H9 (cell line): ENCODE measurements around the gene TMEM119. TPM values are rescaled to one million over a fixed set of nuclear protein-coding genes. Genes with fewer than 3 reads are reported as not detected.

ENCODE experiments used
- DNase-seq: peaks from one replicate; pipeline ENCODE4 v3.0.0-alpha.2; 2017
- H2AFZ ChIP-seq: one replicate; pipeline ENCODE4 v1.6.1; 2013; ENCODE audit warnings: mild to moderate bottlenecking, low read length, control low read depth, moderate library complexity
- H2AK5ac ChIP-seq: 2 replicates; pipeline ENCODE4 v1.6.1; 2013; ENCODE audit warnings: low read length, control low read depth, mixed read lengths; ENCODE audit not compliant: insufficient read length
- H2BK120ac ChIP-seq: one replicate; pipeline ENCODE4 v1.6.1; 2013; ENCODE audit warnings: low read depth, mild to moderate bottlenecking, low read length, control low read depth, inconsistent platforms; ENCODE audit not compliant: poor library complexity, severe bottlenecking
- H2BK12ac ChIP-seq: 2 replicates; pipeline ENCODE4 v1.6.1; 2013; ENCODE audit warnings: low read length, control low read depth, mixed read lengths, low read depth; ENCODE audit not compliant: insufficient read length
- H2BK15ac ChIP-seq: 2 replicates; pipeline ENCODE4 v1.6.1; 2013; ENCODE audit warnings: low read depth, low read length, control low read depth
- H2BK20ac ChIP-seq: one replicate; pipeline ENCODE4 v1.6.1; 2013; ENCODE audit warnings: low read depth, mild to moderate bottlenecking, low read length, control low read depth, inconsistent platforms; ENCODE audit not compliant: poor library complexity, severe bottlenecking
- H2BK5ac ChIP-seq: 2 replicates; pipeline ENCODE4 v1.6.1; 2013; ENCODE audit warnings: low read length, control low read depth, mixed read lengths; ENCODE audit not compliant: insufficient read length
- H3K14ac ChIP-seq: 2 replicates; pipeline ENCODE4 v1.6.1; 2013; ENCODE audit warnings: low read length, control low read depth; ENCODE audit not compliant: insufficient read depth
- H3K18ac ChIP-seq: 2 replicates; pipeline ENCODE4 v1.6.1; 2013; ENCODE audit warnings: low read depth, mild to moderate bottlenecking, mixed read lengths, low read length, control low read depth; ENCODE audit not compliant: insufficient read length
- H3K23ac ChIP-seq: 2 replicates; pipeline ENCODE4 v1.6.1; 2013; ENCODE audit warnings: low read length, control low read depth, mixed read lengths, low read depth; ENCODE audit not compliant: insufficient read length
- H3K23me2 ChIP-seq: 2 replicates; pipeline ENCODE4 v1.6.1; 2013; ENCODE audit warnings: low read depth, mild to moderate bottlenecking, mixed read lengths, low read length, control low read depth; ENCODE audit not compliant: insufficient read length, poor library complexity, severe bottlenecking
- H3K27ac ChIP-seq: 2 replicates; pipeline ENCODE4 v1.5.1; 2013; ENCODE audit warnings: low read length, control low read depth, mixed read lengths, low read depth; ENCODE audit not compliant: insufficient read length
- H3K27me3 ChIP-seq: 2 replicates; pipeline ENCODE4 v1.6.1; 2013; ENCODE audit warnings: low read length, control low read depth, inconsistent platforms; ENCODE audit not compliant: insufficient read depth
- H3K4ac ChIP-seq: 2 replicates; pipeline ENCODE4 v1.6.1; 2013; ENCODE audit warnings: low read depth, mild to moderate bottlenecking, control low read depth, inconsistent platforms, low read length, moderate library complexity
- H3K4me1 ChIP-seq: 2 replicates; pipeline ENCODE4 v1.6.1; 2013; ENCODE audit warnings: low read length, control low read depth, inconsistent platforms; ENCODE audit not compliant: insufficient read depth
- H3K4me2 ChIP-seq: 2 replicates; pipeline ENCODE4 v1.6.1; 2013; ENCODE audit warnings: low read length, control low read depth, mixed read lengths; ENCODE audit not compliant: insufficient read length, insufficient read depth
- H3K56ac ChIP-seq: 2 replicates; pipeline ENCODE4 v1.6.1; 2013; ENCODE audit warnings: low read depth, mild to moderate bottlenecking, mixed read lengths, low read length, control low read depth; ENCODE audit not compliant: insufficient read length
- H3K79me1 ChIP-seq: 2 replicates; pipeline ENCODE4 v1.6.1; 2013; ENCODE audit warnings: low read depth, mild to moderate bottlenecking, moderate library complexity, low read length, control low read depth, inconsistent platforms; ENCODE audit not compliant: insufficient read depth, poor library complexity, severe bottlenecking
- H3K79me2 ChIP-seq: 2 replicates; pipeline ENCODE4 v1.6.1; 2013; ENCODE audit warnings: low read length, control low read depth, inconsistent platforms; ENCODE audit not compliant: insufficient read depth
- H3K9ac ChIP-seq: 2 replicates; pipeline ENCODE4 v1.6.1; 2013; ENCODE audit warnings: low read length, control low read depth, mixed read lengths; ENCODE audit not compliant: insufficient read length; ENCODE audit errors: extremely low read depth
- H3K9me3 ChIP-seq: one replicate; pipeline ENCODE4 v1.6.1; 2013; ENCODE audit warnings: low read depth, low read length, inconsistent platforms; ENCODE audit not compliant: control insufficient read depth
- H3T11ph ChIP-seq: one replicate; pipeline ENCODE4 v1.6.1; 2013; ENCODE audit warnings: mild to moderate bottlenecking, low read length, control low read depth, inconsistent platforms
- H4K20me1 ChIP-seq: one replicate; pipeline ENCODE4 v1.6.1; 2013; ENCODE audit not compliant: control insufficient read depth, insufficient read length, insufficient read depth
- H4K5ac ChIP-seq: 2 replicates; pipeline ENCODE4 v1.6.1; 2013; ENCODE audit warnings: low read depth, mild to moderate bottlenecking, mixed read lengths, low read length, control low read depth; ENCODE audit not compliant: insufficient read length
- H4K8ac ChIP-seq: replicated peaks from 2 replicates; pipeline ENCODE4 v1.6.1; 2013; ENCODE audit warnings: low read length, control low read depth, mixed read lengths, low read depth; ENCODE audit not compliant: insufficient read length
- H4K91ac ChIP-seq: 2 replicates; pipeline ENCODE4 v1.6.1; 2013; ENCODE audit warnings: low read depth, mild to moderate bottlenecking, moderate library complexity, mixed read lengths, low read length, control low read depth; ENCODE audit not compliant: insufficient read length
- H3K27ac Mint-ChIP-seq, 3 experiments: 2 replicates in 2 of 3; 3 replicates in 1 of 3; pipeline ENCODE4 v1.8.0; 2020 to 2021; ENCODE audit warnings: mixed read lengths in 3 of 3, mild to moderate bottlenecking in 1 of 3, moderate library complexity in 1 of 3
- H3K27me3 Mint-ChIP-seq: 2 replicates; pipeline ENCODE4 v1.8.0; 2021; ENCODE audit warnings: low read depth, mild to moderate bottlenecking, moderate library complexity, mixed read lengths
- H3K36me3 Mint-ChIP-seq, 3 experiments: 2 replicates in 2 of 3; 3 replicates in 1 of 3; pipeline ENCODE4 v1.8.0; 2020 to 2021; ENCODE audit warnings: low read depth in 3 of 3, mixed read lengths in 3 of 3; ENCODE audit not compliant: insufficient read depth in 1 of 3
- H3K4me1 Mint-ChIP-seq, 2 experiments: 2 replicates each; pipeline ENCODE4 v1.8.0; 2020; ENCODE audit warnings: mixed read lengths in 2 of 2
- H3K4me3 Mint-ChIP-seq, 2 experiments: 2 replicates in 1 of 2; 3 replicates in 1 of 2; pipeline ENCODE4 v1.8.0; 2020 to 2021; ENCODE audit warnings: mild to moderate bottlenecking in 2 of 2, mixed read lengths in 2 of 2, moderate library complexity in 1 of 2
- H3K9me3 Mint-ChIP-seq, 2 experiments: 2 replicates in 1 of 2; 3 replicates in 1 of 2; pipeline ENCODE4 v1.8.0; 2020; ENCODE audit warnings: mild to moderate bottlenecking in 2 of 2, mixed read lengths in 2 of 2, moderate library complexity in 1 of 2
- WGBS: extraction: QIAGEN DNeasy Blood & Tissue Kit; methylation state at CpG from one replicate; pipeline ENCODE4 v1.1.7; 2013; ENCODE audit warnings: missing lambda C conversion rate, low lambda C conversion rate, mixed read lengths; ENCODE audit not compliant: insufficient read length; ENCODE audit errors: extremely low coverage; 5-methylcytosine and 5-hydroxymethylcytosine counted together
- total RNA-seq: library from RNA; stranded (reverse); gene quantifications from 2 replicates; pipeline ENCODE4 v1.2.1, GENCODE V29; 2021
- TF ChIP-seq, protein P1 (sequence below): fragments of 200-600 bp; sonication (generic); conservative IDR thresholded peaks from 3 replicates; pipeline ENCODE4 v1.8.0; 2021; ENCODE audit warnings: antibody characterized with exemption, mild to moderate bottlenecking

Gene TMEM119
- total RNA-seq, 1 experiment from 2014 or later: not detected

GRCh38 chr12:108551535-108551934 is 46.3 kb downstream of the TMEM119 start:
- no CpG with 5 or more reads among the region's 5 CpGs for WGBS
- Histone ChIP-seq H2AFZ (no peak overlapping the region), H3K14ac (no peak overlapping the region), H3K27ac (no peak overlapping the region), H2BK5ac (no peak overlapping the region), H3K9me3 (no peaks in the 10 kb centered on the region), H3K23me2 (peaks cover 2% of the 10 kb centered on the region), H3K56ac (no peak overlapping the region), H3K9ac (no peak overlapping the region), H3K18ac (no peak overlapping the region), H2AK5ac (no peak overlapping the region), H4K91ac (no peak overlapping the region), H4K5ac (no peak overlapping the region), H2BK12ac (no peak overlapping the region), H2BK120ac (no peak overlapping the region), H3K4ac (no peak overlapping the region), H2BK20ac (no peak overlapping the region), H4K8ac (no peak overlapping the region), H3K4me2 (no peak overlapping the region), H2BK15ac (no peak overlapping the region), H3K27me3 (no peaks in the 10 kb centered on the region), H3K79me1 (peaks cover 3% of the 10 kb centered on the region), H3T11ph (no peak overlapping the region), H3K4me1 (no peaks in the 10 kb centered on the region), H3K79me2 (peaks cover 29% of the 10 kb centered on the region; the same call in 1 of the 2 replicates), H3K23ac (no peak overlapping the region), H4K20me1 (no peaks in the 10 kb centered on the region)
- TF ChIP-seq, protein P1, sequence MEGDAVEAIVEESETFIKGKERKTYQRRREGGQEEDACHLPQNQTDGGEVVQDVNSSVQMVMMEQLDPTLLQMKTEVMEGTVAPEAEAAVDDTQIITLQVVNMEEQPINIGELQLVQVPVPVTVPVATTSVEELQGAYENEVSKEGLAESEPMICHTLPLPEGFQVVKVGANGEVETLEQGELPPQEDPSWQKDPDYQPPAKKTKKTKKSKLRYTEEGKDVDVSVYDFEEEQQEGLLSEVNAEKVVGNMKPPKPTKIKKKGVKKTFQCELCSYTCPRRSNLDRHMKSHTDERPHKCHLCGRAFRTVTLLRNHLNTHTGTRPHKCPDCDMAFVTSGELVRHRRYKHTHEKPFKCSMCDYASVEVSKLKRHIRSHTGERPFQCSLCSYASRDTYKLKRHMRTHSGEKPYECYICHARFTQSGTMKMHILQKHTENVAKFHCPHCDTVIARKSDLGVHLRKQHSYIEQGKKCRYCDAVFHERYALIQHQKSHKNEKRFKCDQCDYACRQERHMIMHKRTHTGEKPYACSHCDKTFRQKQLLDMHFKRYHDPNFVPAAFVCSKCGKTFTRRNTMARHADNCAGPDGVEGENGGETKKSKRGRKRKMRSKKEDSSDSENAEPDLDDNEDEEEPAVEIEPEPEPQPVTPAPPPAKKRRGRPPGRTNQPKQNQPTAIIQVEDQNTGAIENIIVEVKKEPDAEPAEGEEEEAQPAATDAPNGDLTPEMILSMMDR: no peak
- Mint-ChIP-seq H3K4me1 (peaks cover 13 to 21% of the 10 kb centered on the region in 2 experiments), H3K27ac (no peak overlapping the region), H3K9me3 (no peaks in the 10 kb centered on the region), H3K4me3 (no peak overlapping the region), H3K36me3 (peaks cover 18 to 31% (median 28%) of the 10 kb centered on the region in 3 experiments; a peak in 6 of 7 replicates), H3K27me3 (no peaks in the 10 kb centered on the region)
- DNase-seq: no peak
